ENCODE measurements around the gene MBOAT1.

The MBOAT1 gene

GRCh38 chr6:20112841-20113240 lies 99.4 kb downstream of the MBOAT1 start (continued):
- no peak for TF ChIP-seq SP7 (tag by site-specific recombination; IDR thresholded peaks at IDR 0.05)
- no peak for TF ChIP-seq ZNF701 (tag by site-specific recombination; IDR thresholded peaks at IDR 0.05)
- no peak for TF ChIP-seq ZNF76 (tag by site-specific recombination; IDR thresholded peaks at IDR 0.05; ENCODE audit: borderline replicate concordance, low read depth)

- POLR2A ChIA-PET: no interaction called here
- H3K36me3 ChIP-seq (ENCODE audit: control insufficient read depth in 2 of 2, insufficient read depth in 1 of 2, low read length in 2 of 2): peaks cover 0 to 12% of the 10 kb centered on the region in 2 experiments; a peak in 1 of 3 replicates
- no peak for TF ChIP-seq ZNF558 (tag by site-specific recombination; IDR thresholded peaks at IDR 0.05)
- TF ChIP-seq ZNF18 (tag by site-specific recombination; IDR thresholded peaks at IDR 0.05): no peak
- TF ChIP-seq ZNF513 (tag by site-specific recombination; IDR thresholded peaks at IDR 0.05): no peak
- no peak for TF ChIP-seq ZNF112 (tag by site-specific recombination; IDR thresholded peaks at IDR 0.05)
- no peak for TF ChIP-seq ZNF169 (tag by site-specific recombination; IDR thresholded peaks at IDR 0.05)
- no peak for TF ChIP-seq ZNF701 (tag by site-specific recombination; IDR thresholded peaks at IDR 0.05)
- no peak for TF ChIP-seq ZBTB8A (tag by site-specific recombination; IDR thresholded peaks at IDR 0.05)
- no peak for TF ChIP-seq SP7 (tag by site-specific recombination; IDR thresholded peaks at IDR 0.05)
- no peaks in the 10 kb centered on the region for H3K9me3 ChIP-seq (ENCODE audit: control insufficient read depth, insufficient read depth, low read depth, low read length)
- no peaks in the 10 kb centered on the region for H3K4me1 ChIP-seq (ENCODE audit: control insufficient read depth, insufficient read depth, low read length)
- no peak overlapping the region for H3K27ac ChIP-seq (ENCODE audit: extremely low read depth, low read depth, low read length)
- CTCF ChIA-PET: interaction anchor here (7.5 kb wide), 1 partner anchor 14 kb away, joined by 75 read pairs; no protein-coding TSS in a partner anchor
- H3K4me3 ChIP-seq (ENCODE audit: low read depth, low read length): no peak overlapping the region
These were observed 100.0 kb downstream of the MBOAT1 start for GRCh38 chr6:20112241-20112640.

- CTCF ChIA-PET: interaction anchor here (0.9 to 7.5 kb wide), 4 partner anchors 10 to 18 kb away, joined by 3 to 75 read pairs (median 6); no protein-coding TSS in a partner anchor
- H3K36me3 ChIP-seq (ENCODE audit: control insufficient read depth in 2 of 2, insufficient read depth in 1 of 2, low read length in 2 of 2): peaks cover 0 to 12% of the 10 kb centered on the region in 2 experiments; a peak in 1 of 3 replicates
- H3K4me3 ChIP-seq (ENCODE audit: low read depth, low read length): no peak overlapping the region
- no peaks in the 10 kb centered on the region for H3K9me3 ChIP-seq (ENCODE audit: control insufficient read depth, insufficient read depth, low read depth, low read length)
- POLR2A ChIA-PET: no interaction called here
- H3K4me1 ChIP-seq (ENCODE audit: control insufficient read depth, insufficient read depth, low read length): no peaks in the 10 kb centered on the region
- H3K27ac ChIP-seq (ENCODE audit: extremely low read depth, low read depth, low read length): no peak overlapping the region
- no peak for TF ChIP-seq ZNF112 (tag by site-specific recombination; IDR thresholded peaks at IDR 0.05)
- TF ChIP-seq ZNF239 (tag by site-specific recombination; IDR thresholded peaks at IDR 0.05): no peak
- TF ChIP-seq ZBTB11 (tag by site-specific recombination; conservative IDR thresholded peaks at IDR 0.05; ENCODE audit: low read depth): no peak
- TF ChIP-seq ZSCAN5A (tag by site-specific recombination; IDR thresholded peaks at IDR 0.05): no peak
- no peak for TF ChIP-seq ZNF660 (tag by site-specific recombination; IDR thresholded peaks at IDR 0.05)
- no peak for TF ChIP-seq ZNF223 (tag by site-specific recombination; IDR thresholded peaks at IDR 0.05)
- TF ChIP-seq ZNF280D (tag by site-specific recombination; IDR thresholded peaks at IDR 0.05): no peak
- no peak for TF ChIP-seq ZNF335 (tag by site-specific recombination; conservative IDR thresholded peaks at IDR 0.05)
- TF ChIP-seq ZNF670 (tag by site-specific recombination; IDR thresholded peaks at IDR 0.05; ENCODE audit: low read depth): no peak
- TF ChIP-seq ZNF140 (tag by site-specific recombination; IDR thresholded peaks at IDR 0.05): no peak
- TF ChIP-seq SP3 (tag by site-specific recombination; IDR thresholded peaks at IDR 0.05): no peak
- no peak for TF ChIP-seq KLF17 (tag by site-specific recombination; IDR thresholded peaks at IDR 0.05)
- no peak for TF ChIP-seq FEZF1 (tag by site-specific recombination; IDR thresholded peaks at IDR 0.05)
- TF ChIP-seq ZNF146 (tag by site-specific recombination; IDR thresholded peaks at IDR 0.05): no peak
These were observed 101.8 kb downstream of the MBOAT1 start for GRCh38 chr6:20110478-20110877.

Data from HEK293 (cell line).